ENCODE data around the gene HNRNPL.
"Not testable (repeated sequence)": the region's sequence is repeated elsewhere in the genome, so short reads cannot be mapped to it uniquely, and the experiment has no call there.

HNRNPL gene

DNA sequence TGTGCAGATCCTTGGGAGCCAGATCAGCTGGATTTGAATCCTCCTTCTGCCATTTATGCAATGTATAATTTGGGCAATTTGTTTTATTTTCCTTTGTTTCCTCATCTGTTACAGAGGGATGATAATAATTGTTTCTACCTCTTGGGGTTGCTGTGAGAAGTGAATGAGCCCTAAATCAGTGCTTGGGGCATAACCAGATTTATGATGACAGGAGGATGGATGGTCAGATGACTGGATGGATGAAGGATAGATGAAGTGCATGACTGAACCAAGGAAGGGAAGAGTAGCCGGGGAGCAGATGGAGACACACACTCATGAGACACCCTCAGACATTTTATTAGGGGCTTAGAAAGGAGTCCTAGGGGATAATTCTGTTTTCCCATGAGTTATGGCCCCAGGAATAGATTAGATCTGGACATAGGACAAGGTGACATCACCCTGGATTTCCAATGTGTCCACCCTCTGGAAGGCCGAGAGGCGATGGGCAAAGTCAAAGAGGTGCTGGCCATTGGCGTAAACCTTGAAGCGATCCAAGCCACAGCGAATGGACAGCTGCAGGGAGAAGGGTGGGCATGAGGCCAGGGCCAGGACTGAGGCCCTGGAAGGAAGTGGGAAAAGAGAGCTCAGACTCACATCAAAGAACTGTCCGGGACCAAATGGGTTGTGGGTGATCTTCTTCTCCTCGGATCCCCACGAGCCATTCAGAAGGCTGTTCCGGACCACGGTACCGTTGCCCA, 48.3 kb downstream of the HNRNPL start:
- DNase-seq (ENCODE audit: low read depth in 2 of 2): no peak

DNA sequence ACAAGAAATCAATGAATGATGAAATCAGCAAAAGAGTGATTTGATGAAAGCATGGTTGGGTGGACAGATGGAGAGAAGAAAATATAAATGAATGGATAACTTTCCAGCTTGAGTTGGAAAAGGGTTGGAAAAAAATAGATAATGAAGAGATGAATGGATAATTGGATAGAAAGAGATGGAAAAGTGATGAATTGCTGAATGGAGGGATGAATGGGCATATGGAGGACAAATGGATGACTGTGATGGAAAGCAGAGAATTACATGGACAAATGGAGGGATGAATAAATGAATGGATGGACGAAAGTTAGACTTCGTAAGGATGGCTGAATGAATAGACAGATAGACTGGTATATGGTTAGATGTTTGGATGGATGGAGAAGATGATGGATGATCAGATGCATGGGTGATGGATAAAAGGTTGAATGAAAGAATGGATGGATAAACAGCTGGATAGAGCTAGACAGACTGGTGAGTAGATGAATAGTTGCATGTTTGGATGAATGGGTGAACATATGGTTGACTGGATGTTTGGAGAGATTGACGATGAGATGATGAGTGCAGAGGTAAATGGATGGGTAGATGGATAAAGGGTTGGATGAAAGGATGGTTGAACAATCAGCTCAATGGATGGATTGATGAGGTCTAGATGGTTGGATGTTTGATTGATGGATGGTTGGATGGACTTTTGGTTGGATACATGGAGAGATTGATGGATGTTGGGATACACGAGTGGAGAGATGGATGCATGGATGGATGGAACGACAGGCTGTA, 49.0 kb downstream of the HNRNPL start:
- DNase-seq (ENCODE audit: low read depth in 2 of 2): no peak

DNA sequence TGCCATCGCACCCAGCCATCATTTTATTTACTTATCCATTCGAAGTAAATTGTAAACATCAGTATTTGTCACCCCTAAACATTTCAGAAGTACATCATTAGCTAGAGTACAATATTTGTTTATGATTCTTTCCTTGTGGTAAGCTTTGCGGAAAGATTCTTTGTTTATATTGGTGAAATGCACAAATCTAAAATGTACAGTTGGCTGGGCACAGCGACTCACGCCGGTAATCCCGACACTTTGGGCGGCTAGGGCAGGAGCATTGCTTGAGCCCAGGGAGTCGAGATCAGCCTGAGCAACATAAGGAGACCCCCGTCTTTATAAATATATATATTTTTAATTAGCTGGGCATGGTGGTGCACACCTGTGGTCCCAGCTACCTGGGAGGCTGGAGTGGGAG, 50.7 kb downstream of the HNRNPL start:
- no peak for DNase-seq (ENCODE audit: low read depth in 2 of 2)

DNA sequence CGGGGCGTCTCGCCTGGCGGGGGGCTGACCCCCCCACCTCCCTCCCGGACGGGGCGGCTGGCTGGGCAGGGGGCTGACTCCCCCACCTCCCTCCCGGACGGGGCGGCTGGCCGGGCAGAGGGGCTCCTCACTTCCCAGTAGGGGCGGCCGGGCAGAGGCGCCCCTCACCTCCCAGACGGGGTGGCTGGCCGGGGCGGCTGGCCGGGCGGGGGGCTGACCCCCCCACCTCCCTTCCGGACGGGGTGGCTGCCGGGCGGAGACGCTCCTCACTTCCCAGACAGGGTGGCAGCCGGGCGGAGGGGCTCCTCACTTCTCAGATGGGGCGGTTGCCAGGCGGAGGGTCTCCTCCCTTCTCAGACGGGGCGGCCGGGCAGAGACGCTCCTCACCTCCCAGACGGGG, 52.0 kb downstream of the HNRNPL start:
- DNase-seq (ENCODE audit: low read depth in 2 of 2): not testable (repeated sequence)

DNA sequence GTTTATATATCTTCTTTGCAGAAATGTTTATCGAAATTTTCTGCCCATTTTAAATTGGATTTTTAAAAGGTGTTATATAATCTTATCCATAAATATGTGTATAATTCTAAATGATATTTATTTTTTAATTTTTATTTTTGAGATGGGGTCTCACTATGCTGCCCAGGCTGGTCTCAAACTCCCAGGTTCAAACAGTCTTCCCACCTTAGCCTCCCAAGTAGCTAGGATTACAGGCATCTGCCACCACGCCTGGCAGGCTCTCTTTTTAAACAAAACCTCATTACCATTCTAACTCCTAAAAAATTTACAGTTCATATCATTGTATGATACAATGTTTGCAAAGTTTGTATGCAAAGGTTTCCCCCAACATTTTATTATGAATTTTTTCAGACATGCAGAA, 53.6 kb downstream of the HNRNPL start:
- no peak for DNase-seq (ENCODE audit: low read depth in 2 of 2)

DNA sequence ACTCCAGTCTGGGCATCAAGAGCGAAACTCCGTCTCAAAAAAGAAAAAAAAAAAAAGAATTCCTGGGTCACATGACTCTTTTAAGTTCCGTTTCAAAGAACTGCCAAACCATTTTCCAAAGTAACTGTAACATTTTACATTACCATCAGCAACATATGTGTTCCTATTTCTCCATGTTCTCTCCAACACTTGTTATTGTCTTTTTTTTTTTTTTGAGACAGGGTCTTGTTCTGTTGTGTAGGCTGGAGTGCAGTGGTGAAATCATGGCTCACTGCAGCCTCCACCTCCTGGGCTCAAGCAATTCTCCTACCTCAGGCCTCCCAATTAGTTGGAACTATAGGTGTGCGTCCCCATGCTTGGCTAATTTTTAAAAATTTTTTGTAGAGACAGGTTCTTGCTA, 54.2 kb downstream of the HNRNPL start:
- DNase-seq (ENCODE audit: low read depth in 2 of 2): no peak

DNA sequence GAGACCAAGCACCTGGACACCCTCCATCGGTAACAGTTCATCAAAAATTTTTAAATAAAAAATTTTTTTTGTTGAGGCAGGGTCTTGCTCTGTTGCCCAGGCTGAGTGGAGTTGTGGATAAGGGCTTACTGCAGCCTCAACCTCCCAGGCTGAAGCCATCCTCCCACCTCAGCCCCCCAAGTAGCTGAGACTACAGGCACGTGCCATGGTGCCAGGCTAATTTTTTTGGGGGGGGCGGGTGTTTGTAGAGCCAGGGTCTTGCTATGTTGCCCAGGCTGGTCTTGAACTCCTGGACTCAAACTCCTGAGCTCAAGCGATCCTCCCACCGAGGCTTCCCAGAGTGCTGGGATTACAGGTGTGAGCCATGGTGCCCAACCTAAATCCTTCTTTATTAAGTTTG, 56.1 kb downstream of the HNRNPL start:
- no peak for DNase-seq (ENCODE audit: low read depth in 2 of 2)

DNA sequence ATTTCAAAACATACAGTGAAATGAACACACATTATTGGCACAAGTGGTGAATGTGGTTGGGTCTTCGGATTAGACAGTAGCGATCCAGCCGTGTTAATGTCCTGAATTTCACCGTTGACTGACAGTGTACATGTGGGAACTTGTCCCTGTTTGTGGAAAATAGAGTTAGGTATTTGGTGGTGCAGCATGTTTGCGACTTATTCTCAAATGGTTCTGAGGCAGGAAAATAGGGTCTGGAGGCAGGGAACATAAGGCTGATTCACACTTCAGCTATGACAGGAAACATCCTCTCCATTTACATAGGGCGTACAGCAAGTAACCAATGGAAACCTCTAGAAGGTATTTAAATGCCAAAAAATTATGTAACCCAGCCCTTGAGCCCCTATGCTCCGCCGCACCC, 56.6 kb downstream of the HNRNPL start:
- peak in 1 of 2 experiments; percentile 17 for DNase-seq (ENCODE audit: low read depth in 2 of 2)

DNA sequence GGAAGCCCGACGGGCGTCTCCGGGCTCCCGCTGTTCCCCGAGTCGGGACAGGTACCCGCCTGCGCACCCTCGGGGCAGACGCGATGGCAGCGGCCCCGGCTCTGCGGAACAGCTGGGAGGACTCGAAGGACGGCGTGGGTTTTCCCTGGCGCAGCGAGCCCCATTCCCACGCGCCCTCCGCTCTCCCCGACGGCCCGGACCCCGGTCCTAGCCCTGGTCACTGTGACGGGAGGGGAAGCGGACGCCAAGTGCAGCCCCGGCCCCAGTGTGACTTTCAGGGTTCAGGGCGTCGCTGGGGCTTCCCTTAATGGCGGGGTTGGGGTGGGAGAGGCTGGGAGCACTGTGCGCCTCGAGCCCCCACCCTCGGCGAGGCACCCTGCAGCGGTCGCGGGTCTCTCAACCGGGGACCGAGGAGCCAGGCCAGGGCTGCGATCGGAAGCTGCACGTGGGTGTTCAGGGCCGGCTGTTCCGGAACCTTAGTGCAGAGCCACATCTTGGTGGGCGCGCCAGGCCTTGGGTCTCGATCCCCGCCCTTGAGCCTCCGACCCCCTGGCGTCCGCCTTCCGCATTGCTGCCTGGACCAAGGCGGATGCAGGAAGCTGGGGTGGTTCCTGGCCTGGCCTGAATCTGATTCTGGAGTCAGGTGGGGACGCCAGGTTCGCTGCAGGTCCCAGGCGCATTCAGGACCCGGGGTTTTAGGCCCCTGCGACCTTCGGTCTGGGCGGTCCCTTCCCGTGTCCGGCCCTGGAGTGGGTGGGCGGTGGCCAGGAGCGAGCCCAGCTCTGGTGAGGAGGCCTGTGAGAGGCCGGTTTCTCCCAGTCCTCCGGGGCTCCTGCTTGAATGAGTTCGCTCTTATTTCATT, 57.3 kb downstream of the HNRNPL start:
- no peak for DNase-seq (ENCODE audit: low read depth in 2 of 2)

DNA sequence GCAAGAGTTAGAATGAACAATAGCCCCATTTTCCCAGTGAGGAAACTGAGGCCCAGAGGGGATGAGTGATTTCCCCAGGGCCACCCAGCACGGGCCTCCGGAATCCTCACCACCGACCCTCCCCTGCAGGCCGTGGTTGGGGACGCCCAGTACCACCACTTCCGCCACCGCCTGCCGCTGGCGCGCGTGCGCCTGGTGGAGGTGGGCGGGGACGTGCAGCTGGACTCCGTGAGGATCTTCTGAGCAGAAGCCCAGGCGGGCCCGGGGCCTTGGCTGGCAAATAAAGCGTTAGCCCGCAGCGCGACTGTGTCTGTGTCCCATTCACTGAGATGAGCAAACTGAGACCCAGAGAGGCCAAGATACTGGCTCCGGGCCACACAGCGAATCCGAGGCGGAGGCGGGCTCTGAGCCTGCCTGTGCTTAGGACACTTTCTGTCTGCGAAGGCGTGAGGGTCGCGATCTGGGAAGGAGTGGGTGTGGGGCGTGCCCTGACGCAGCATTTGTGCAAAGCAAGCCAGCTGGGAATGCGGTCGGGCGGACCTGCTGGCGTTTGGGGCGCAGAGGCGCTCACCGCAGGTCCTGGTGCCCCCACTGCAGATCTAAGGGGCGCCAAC, 58.2 kb downstream of the HNRNPL start:
- not testable (repeated sequence) for DNase-seq (ENCODE audit: low read depth in 2 of 2)

DNA sequence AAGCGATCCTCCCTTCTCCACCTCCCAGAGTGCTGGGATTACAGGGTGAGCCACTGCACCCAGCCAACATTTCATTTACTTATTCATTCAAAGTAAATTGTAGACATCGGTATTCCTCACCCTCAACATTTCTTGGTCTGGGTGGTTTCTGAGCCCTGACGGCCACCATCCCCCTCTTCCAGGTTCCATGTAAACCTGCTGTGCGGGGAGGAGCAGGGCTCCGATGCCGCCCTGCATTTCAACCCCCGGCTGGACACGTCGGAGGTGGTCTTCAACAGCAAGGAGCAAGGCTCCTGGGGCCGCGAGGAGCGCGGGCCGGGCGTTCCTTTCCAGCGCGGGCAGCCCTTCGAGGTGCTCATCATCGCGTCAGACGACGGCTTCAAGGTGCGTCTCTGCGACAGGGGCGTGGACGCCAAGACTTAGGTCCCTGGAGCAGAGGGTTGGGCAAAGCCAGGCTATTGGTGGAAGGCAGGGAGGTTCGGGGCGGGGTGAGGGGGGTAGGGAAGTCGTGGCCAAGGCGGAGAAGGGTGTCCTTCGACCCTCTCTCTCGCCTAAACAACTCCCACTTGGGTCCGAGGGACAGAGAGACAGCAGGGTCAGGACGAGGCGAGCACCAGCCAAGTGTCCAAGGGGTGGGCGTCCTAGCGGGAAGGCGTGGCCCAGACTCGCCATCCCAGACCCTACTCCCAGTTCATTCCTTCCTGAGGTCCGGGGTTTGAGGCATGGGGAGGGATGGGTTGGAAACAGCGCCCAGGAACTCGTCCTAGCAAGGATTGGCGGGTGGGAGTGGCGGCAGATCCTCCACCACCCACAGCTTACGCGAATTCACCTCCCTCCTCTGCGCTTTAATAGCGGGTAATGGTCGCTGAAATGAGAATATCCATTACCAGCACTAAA, 59.0 kb downstream of the HNRNPL start:
- DNase-seq (ENCODE audit: low read depth in 2 of 2): not testable (repeated sequence)

DNA sequence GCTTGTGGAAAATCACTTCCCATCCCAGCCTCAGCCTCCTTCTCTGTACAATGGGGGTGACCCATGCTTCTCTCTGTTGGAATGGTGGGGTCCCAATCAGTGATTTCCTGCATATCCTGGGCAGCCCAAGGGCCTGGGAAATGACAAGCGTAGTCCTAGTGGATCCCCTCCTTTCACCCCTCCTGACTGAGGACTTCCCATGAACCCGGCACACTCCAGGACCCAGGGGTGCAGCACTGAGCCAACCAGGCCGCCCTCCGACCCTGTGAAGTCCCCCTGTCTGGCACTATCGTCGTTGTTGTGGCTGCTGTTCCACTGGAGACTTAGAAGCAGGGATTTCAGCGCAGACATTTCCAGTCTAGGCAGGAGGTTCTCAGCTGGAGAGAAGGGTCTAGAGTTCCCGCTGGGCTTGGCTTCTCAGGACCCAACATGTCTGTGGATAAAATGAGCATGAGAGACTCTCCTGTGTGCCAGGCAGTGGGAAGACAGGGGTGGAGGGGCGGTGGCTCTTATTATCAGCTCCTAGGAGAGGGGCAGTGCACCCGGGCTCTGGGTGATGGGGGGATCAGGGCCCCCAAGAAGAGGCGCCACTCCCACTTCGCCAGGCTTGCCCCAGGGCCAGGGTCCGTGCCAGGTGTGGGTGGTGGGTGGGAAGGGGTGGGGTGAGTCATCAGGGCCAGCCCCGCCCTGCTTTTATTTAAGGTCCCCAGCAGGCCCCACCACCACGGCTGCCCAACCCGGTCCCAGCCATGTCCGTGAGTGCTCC, 61.1 kb downstream of the HNRNPL start, which contains the start of gene LGALS7B:
Gene LGALS7B (plus strand): TSS at position 723 of the 766 bp plus-strand sequence. CDS start 27 bp downstream, at position 750.
- DNase-seq (ENCODE audit: low read depth in 2 of 2): no peak

DNA sequence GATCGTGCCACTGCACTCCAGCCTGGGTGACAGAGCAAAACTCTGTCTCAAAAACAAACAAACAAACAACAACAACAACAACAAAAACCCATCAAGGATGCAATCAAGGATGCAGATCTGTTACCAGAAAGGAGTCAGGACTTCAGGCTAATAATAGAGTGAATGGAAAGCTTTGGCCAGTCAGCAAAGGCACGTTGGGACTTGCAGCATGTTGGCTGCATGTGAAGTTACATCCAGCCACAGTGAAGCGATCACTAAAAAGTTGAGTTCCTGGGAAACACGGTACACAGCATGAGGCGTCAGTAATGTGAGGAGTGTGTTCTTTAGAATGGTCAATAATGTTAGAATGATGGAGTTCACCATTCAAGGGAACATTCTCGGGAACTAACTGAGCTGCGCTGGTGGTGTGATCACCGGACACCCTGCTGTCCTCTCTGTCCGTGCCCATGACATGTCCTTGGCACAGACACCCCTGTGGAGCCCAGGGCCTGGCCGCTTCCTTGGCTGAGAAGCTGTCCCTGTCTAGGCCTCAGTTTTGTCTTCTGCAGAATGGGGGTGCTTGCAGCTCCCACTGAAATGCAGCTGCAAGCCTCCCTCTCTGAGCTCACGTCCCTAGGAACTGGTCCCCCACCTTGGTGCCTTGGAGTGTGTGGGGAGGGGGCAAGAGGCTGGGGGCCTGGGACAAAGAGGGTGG, 63.1 kb downstream of the HNRNPL start:
- no peak for DNase-seq (ENCODE audit: low read depth in 2 of 2)

Measured in fibroblast of skin of left biceps (primary cell).